Medulla oblongata (tissue), 1 donor: ENCODE results near the gene ANKRD11.
"Not testable (repeated sequence)": the region's sequence is repeated elsewhere in the genome, so short reads cannot be mapped to it uniquely, and the experiment has no call there.

ENCODE experiments used
- DNase-seq: peaks from one replicate; pipeline ENCODE4 v3.0.0-alpha.2; 2015; ENCODE audit errors: extremely low spot score

Gene ANKRD11

DNA sequence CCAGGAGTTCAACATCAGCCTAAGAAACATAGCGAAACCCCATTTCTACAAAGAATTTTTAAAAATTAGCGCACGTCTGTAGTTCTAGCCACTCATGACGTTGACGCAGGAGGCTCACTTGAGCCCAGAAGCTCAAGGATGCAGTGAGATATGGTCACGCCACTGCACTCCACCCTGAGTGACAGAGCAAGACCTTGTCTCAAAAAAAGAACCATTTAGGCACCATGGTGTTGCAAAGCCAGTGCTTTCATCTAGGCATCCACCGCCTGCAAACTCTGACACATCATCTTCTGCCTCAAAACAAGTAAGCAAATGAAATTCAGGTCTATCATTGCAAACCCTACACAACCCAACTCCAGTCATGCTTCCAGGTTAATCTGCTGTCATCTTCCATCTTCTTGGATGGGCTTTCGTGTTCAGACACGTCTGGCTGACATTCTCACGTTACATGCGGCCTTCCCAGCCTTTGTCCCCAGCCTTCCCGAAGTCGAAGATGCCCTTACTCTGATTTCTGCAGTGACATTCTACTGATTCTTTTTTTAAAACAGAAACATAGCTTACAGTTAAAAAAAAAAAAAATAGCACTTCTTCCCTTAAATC is 8.9 kb downstream of the ANKRD11 start:
- DNase-seq = no peak

DNA sequence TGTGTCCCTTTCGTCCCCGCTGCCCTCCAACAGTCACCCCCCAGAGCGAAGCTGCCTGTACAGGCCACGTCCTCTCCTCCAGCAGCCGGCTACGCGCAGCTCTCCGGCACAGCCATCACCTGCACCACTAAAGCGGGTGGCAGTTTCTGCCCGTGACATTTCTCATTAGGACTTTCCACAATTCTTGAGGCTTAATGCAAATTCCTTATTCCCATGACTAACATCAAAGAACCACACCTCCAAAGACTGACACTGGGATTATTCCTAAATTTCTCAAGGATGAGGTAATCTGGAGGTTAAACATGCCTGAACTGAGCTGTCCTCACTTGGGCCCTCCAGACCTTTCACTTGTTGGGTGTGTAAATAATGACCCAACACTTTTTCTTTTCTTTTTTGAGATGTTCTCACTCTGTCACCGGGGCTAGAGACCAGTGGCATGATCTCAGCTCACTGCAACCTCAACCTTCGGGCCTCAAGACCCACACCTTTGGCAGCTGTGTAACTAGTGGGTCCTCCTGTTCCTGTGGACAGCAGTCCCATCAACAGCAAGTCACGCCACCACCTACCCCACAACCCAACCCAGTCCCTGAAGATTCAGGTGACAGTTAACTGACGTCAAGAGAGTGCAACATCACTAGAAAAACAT is 11.7 kb downstream of the ANKRD11 start:
- no peak for DNase-seq

DNA sequence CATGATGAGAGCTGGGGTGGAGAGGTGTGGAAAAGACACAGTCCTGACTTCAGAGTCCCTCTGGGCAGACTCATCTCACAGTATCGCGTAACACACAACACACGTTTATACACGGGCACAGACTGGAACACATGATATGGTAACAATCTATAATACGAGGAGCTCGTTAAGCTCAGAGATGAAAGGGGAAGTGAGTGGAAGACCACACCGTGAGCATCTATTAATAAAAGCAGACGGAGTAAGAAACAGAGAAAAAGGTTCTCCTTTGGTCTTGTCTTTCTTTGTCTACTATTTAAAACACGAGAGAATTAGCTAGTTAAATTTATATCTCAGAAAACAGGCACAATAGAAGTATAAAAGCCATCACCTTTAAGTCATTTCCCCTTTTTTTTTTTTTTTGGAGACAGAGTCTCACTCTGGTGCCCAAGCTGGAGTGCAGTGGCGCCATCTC is 13.5 kb downstream of the ANKRD11 start:
- no peak for DNase-seq

DNA sequence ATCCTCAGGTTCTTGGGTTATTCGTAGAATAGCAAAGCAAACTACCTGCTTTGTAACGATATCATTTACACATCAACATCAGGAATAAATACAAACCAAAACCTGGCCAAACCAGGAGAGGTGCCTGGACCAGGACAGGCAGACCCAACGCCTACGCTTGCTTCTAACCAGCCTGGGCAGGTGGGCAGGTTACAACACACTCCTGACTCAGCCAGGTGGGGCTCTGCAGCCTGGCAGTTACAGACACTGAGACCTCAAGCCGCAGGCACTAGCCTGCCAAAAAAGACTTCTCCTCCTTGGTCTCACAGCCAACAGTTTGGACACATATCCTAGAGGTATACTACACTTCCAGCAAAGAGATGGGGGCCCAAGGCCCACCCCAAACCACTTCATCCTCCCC is 14.0 kb downstream of the ANKRD11 start:
- no peak for DNase-seq

DNA sequence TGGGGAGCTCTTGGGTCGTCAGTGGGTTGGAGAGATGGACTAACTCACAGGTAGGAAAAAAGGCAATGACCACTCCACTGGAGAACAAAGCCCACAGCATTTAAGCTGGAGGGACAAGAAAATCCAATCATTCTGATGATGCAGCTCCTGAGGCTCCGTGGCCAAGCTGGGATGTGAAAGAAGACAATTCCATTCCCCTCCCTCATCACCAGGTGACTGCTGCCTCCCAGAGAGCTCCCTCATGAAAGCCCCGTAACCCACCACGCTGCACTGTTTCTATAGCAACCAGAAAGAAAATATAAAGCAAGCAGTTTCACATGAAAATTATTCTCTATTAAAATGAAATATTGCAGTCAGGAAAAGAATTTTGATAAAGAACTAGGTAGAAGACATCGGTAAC is 15.2 kb downstream of the ANKRD11 start:
- no peak for DNase-seq

DNA sequence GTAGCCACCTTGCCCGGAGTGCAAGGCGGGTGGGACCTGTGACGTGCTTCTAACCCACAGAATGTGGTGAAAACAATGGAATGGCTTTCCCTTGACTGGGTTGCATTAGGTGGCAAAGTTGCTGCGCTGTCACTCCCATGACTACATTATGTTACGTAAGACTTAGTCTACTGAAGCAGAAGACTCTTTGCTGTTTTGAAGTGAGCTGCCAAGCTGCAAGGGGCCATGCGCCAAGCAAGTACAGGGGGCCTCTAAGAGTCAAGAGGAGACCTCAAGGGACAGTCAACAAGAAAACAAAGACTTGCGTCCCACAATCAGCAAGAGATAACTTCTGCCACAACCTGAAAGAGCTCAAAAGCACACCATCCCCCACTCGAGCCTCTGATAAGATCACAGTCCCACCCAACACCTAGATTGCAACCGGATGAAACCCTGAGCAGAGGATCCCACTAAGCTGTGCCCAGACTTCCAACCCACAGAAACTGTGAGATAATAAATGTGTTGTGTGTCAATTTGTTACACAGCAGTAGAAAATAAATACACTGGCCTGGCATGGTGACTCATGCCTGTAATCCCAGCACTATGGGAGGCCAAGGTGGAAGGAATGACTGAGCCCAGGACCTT is 16.5 kb downstream of the ANKRD11 start:
- no peak for DNase-seq

DNA sequence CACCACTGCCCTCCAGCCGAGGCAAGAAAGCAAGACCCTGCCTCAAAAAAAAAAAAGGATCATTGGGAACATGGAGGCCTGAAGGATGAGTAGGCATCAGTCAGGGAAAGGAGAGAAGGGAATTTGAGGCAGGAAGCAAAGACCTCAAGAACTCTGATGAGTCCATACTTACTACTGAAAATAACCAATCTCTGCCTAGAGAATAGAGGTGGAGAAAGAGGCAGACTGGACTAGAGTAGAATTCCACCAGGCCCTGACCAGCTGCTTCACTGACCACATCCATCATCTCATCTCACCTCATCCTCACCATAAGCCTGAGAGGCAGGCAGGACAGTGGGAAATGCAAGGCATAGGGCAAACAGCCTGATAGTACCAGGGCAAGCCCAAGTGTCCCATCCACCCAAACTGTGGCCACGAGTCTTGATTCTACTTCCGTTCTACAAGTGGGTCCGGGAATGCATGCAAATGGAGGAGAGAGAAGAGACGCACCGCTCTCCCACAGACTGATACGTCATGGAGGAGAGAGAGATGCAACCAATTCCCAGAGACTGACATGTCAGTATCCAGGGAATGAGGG is 17.1 kb downstream of the ANKRD11 start:
- DNase-seq = no peak

DNA sequence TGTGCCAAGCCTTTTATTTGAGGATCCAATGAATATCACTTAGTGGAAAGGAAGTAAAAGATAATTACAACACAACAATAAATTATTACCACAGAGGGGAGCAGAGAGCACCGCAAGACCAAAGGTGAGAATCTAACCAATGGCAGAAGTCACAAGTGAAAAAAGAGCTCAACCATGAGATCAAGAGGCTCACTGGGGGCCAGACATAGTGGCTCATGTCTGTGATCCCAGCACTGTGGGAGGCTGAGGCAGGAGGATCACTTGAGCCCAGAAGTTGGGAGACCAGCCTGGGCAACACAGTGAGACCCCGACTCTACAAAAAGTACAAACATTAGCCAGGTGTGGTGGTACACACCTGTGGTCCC is 17.7 kb downstream of the ANKRD11 start:
- no peak for DNase-seq

DNA sequence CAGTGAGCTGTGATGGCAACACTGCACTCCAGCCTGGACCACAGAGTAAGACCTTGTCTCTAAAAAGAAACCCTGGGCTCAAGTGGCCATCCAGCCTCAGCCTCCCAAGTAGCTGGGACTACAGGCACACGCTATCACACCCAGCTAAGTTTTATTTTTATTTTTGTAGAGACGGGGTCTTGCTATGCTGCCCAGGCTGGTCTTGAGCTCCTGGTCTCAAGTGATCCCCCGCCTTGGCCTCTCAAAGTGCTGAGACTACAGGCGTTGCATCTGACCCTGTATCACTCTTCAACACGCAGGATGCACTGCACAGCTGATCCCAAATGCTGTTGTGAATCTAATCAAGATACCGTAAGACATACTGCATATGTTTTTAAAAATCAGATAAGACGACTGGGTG is 23.0 kb downstream of the ANKRD11 start:
- no peak for DNase-seq

DNA sequence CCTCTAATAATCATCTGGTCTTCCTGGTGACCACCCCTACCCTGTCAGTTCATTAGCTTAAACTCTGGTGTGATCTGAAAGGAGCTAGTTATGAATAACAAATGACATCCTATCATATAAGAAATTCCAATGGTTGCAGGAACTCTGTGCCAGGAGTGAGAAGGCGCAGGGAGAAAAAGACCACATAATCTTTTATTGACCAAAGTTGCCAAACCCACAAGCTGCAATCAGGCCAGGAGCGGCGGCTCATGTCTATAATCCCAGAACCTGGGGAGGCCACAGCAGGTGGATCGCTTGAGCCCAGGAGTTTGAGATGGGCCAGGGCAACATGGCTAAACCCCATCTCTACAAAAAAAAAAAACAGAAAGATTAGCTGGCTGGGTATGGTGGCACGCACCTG is 23.4 kb downstream of the ANKRD11 start:
- DNase-seq = no peak

DNA sequence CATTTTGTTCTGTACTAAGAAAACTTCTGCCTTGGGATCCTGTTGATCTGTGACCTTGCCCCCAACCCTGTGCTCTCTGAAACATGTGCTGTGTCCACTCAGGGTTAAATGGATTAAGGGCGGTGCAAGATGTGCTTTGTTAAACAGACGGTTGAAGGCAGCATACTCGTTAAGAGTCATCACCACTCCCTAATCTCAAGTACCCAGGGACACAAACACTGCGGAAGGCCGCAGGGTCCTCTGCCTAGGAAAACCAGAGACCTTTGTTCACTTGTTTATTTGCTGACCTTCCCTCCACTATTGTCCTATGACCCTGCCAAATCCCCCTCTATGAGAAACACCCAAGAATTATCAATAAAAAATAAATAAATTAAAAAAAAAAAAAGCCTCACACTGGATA is 27.0 kb downstream of the ANKRD11 start:
- DNase-seq = not testable (repeated sequence)

DNA sequence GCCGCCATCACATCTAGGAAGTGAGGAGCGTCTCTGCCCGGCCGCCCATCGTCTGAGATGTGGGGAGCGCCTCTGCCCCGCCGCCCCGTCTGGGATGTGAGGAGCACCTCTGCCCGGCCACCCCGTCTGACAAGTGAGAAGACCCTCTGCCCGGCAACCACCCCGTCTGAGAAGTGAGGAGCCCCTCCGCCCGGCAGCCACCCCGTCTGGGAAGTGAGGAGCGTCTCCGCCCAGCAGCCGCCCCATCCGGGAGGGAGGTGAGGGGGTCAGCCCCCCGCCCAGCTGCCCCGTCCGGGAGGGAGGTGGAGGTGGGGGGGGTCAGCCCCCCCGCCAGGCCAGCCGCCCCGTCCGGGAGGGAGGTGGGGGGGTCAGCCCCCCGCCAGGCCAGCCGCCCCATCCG is 27.7 kb downstream of the ANKRD11 start:
- not testable (repeated sequence) for DNase-seq

DNA sequence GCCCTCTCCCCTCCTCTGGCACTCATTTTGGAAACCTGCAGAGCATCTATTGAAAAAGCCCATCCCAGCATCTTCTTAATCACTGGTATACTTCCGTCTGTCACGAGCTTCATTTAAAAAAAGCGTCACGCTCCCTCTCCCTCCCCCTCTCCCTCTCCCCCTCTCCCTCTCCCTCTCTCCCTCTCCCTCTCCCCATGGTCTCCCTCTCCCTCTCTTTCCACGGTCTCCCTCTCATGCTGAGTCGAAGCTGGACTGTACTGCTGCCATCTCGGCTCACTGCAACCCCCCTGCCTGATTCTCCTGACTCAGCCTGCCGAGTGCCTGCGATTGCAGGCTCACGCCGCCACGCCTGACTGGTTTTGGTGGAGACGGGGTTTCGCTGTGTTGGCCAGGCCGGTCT is 28.5 kb downstream of the ANKRD11 start:
- DNase-seq = not testable (repeated sequence)

DNA sequence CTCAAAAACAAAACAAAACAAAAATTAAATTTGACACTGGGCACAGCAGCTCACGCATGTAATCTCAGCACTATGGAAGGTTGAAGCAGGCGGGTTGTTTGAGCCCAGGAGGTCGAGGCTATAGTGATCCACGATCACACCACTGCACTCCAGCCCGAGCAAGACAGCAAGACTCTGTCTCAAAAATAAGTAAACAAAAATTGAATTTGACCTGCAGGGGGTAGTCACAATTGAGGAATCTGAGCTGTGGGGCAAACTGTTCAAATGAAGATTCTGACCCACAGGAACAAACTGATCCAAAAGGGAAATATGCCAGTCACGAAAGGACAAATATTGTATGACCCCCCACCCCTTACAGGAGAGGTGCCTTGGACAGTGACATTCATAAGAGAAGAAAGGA is 29.8 kb downstream of the ANKRD11 start:
- no peak for DNase-seq

DNA sequence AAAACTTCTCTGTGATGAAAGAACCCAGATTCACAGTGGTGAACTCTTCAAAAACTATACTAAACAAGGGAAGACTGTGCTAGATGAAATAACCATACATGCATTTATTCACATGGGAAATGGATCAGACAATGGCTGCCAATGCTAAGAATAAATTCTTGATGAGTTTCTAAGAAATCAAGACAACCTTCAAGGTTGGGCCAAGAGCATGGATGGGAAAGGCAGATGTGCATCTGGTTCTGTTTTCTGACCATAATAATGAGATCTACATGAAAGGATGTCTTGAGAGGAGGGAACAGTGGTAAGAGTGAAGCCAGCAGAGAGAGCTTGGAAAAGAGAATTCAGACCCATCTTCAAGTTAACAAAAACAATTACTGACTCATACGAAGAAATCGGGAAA is 31.4 kb downstream of the ANKRD11 start:
- DNase-seq = no peak

DNA sequence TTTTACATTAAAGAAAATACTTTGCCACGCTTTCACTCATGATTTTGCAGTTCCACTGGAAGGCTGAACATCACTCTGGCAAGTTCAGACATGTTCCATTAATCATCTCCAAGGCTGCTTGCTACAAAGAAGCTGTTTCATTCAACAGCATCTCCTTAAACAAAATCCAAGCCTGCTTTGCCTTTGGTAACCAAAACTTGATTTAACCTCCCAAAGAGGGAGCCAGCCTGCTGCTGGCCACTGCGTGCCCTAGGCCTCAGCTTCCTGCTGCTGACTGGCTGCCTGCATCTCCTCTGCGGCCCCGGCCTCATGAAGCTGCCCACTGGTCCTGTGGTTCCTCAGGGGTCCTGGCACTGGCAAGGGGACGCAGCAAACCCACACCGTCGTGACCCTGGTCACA is 31.8 kb downstream of the ANKRD11 start:
- no peak for DNase-seq

DNA sequence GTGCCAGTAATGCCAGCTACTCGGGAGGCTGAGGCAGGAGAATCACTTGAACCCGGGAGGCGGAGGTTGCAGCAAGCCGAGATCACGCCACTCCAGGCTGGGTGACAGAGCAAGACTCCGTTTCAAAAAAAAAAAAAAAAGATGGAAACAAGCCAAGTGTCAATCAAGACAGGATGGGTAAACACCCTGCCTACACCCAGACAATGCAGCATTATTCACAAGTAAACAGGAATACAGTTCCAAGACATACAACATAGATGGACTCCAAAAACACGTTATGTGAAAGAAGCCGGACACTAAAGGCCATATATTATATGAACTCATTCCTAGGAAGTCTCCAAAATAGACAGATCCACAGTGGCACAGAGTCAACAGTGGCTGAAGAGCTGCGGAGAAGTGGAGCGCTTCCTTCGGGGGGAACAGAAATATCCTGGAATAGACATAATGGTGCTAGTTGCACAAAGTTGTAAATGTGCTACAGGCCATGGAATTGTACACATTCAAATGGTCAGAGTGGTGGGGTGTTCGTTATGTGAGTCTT is 33.9 kb downstream of the ANKRD11 start:
- DNase-seq = no peak

DNA sequence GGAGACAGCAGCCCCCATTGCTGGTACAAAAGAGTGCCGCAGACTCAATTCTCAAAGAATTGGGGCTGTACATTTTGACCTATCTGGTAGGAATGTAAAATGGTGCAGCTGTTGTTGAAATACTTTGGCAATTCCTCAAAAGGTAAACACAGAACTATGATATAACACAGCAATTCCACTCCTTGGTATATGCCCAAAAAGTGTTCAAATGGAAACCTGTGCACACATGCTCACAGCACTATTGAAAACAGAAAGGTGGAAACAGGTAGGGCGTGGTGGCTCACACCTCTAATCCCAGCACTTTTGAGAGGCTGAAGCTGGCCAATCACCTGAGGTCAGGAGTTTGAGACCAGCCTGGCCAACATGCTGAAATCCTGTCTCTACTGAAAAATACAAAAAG is 34.7 kb downstream of the ANKRD11 start:
- DNase-seq = no peak

DNA sequence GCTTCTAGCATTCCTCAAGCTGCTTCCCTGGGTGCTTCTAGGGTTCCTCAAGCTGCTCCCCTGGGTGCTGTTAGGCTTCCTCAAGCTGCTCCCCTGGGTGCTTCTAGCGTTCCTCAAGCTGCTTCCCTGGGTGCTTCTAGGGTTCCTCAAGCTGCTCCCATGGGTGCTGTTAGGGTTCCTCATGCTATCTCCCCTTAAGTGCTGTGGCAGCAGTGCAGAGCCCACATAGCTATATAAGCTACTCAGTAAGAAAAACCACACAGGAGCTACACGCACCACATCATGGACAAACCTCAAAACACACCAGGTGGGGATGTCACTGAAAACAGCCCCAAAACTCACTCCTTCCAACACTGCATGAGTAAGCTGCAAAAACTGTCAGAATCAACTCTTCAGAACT is 35.2 kb downstream of the ANKRD11 start:
- DNase-seq = no peak

DNA sequence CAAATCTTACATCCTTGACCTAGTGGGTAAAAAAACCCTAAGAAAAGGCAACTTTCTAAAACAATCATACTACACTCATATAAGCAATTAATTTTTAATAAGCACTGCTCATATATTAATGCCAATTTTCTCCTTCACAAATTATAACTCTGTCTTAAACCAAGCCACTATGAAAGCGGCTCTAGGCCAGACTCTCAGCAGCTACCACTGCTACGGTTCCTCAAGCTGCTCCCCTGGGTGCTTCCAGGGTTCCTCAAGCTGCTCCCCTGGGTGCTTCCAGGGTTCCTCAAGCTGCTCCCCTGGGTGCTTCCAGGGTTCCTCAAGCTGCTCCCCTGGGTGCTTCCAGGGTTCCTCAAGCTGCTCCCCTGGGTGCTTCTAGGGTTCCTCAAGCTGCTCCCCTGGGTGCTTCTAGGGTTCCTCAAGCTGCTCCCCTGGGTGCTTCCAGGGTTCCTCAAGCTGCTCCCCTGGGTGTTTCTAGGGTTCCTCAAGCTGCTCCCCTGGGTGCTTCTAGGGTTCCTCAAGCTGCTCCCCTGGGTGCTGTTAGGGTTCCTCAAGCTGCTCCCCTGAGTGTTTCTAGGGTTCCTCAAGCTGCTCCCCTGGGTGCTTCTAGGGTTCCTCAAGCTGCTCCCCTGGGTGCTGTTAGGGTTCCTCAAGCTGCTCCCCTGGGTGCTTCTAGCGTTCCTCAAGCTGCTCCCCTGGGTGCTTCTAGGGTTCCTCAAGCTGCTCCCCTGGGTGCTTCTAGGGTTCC is 35.8 kb downstream of the ANKRD11 start:
- DNase-seq = not testable (repeated sequence)

DNA sequence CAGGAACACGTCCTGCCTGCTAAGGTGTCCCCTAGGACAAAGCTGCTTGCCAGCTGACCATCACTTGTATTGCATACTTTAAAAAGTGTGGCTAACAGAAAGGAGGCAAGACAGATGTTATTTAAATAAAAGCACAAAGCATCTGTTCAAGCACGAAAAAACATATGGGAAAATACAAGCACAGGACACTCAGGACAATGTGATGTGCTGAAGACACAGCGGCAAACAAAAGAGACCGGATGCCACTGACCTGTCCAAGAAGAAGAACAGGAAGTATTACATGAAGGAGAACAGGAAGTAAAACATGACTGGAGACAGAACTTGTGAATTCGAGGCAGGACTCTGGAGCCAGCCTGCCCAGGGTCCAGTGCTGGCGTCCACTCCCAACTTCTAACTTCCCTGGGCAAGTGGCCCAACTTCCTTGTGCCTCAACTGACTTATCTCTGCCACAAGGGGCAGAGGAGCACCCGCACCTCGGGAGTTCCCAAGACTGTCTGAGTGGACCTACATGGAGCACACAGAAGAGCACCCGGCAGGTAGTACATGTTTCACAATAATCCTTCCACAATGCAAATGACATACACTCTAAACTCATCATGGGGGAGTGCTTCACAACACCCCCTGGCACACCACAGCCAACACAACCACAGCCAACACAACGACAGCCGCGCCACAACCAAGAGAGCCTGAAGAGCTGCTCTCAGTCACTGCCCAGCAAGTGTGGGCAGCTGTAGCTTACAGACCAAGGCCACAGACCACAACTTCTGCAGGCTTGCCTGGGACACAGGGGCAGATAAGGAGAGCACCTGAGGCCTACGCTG is 36.6 kb downstream of the ANKRD11 start:
- DNase-seq = peak; percentile 68
